Measurements from ENCODE around the gene SAPCD2.
A peak's percentile ranks its signal among the peaks of the same experiment; 100 is the strongest.
"Not testable (repeated sequence)": the region's sequence is repeated elsewhere in the genome, so short reads cannot be mapped to it uniquely, and the experiment has no call there.

Gene SAPCD2

GRCh38 chr9:137070201-137070905, at the start of gene SAPCD2:
Gene SAPCD2 (minus strand): TSS chr9:137070557. CDS start chr9:137070460, 97 bp downstream.
- peak; percentile 81 for DNase-seq

DNA sequence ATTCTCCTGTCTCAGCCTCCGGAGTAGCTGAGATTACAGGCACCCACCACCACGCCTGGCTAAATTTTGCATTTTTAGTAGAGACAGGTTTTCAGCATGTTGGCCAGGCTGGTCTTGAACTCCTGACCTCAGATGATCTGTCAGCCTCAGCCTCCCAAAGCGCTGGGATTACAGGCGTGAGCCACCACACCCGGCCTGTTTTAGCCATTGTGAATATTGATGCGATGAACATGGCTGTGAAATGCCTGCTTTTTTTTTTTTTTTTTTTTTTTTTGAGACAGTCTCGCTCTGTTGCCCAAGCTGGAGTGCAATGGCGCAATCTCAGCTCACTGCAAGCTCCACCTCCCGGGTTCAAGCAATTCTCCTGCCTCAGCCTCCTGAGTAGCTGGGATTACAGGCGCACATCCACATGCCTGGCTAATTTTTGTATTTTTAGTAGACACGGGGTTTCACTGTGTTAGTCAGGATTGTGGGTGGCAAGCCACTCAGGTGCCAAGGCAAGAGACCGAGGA, 47.8 kb upstream of the SAPCD2 start:
- not testable (repeated sequence) for DNase-seq

DNA sequence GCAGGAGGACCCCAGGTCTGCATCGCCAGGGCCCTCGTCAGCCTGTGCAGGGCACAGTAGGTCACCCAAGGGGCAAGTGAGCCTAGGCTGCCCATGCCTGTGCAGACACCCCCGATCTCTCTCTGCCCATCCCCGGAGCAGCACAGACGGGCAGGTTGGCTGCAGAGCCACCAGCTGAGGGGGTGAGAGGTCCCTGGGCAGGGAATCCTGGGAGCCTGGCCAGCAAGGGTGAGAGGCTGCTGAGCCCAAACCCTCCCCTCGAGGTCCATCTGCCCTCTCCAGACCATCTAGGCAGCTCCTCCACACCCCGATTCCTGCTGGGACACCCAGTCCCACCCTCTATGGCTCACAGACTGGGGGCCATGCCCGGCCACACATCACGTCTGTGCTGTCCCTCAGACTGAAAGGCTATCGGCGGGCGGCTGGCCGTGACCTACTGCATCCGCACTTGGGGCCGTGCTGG, 46.9 kb upstream of the SAPCD2 start:
- DNase-seq, result no peak

GRCh38 chr9:137116728-137117127, 46.4 kb upstream of the SAPCD2 start:
- DNase-seq, result no peak

- no peak for DNase-seq
These were observed 45.7 kb upstream of the SAPCD2 start for GRCh38 chr9:137116027-137116507.

DNA sequence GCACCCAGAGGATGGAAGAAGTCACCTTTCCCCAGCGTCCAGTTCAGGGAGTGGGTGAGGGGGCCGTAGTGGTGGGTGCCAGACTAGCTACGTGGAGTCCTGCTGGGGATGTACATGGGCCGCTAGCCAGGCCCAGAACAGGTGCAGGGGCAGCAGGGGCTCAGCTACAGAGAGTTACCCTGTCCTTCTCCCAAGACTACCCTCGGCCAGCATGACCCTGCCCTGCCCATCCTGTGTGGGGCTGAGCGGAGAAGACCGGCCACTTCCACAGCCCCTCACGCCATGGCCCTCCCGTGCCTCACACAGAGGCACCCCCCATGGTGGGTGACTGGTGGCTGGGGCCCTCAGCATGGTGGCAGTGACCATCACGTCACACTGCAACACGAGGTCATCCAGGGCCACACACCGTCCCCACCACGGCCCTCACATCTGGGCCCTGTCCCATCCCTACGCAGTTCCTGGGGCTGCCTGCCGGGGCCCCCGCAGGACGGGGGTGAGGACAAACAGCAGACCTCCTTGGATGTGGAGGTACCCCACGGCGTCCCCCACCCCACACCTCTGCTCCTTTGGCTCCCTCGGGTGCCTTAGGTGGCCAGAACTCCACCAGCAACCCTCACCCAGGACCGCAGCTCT, 45.2 kb upstream of the SAPCD2 start:
- no peak for DNase-seq

DNA sequence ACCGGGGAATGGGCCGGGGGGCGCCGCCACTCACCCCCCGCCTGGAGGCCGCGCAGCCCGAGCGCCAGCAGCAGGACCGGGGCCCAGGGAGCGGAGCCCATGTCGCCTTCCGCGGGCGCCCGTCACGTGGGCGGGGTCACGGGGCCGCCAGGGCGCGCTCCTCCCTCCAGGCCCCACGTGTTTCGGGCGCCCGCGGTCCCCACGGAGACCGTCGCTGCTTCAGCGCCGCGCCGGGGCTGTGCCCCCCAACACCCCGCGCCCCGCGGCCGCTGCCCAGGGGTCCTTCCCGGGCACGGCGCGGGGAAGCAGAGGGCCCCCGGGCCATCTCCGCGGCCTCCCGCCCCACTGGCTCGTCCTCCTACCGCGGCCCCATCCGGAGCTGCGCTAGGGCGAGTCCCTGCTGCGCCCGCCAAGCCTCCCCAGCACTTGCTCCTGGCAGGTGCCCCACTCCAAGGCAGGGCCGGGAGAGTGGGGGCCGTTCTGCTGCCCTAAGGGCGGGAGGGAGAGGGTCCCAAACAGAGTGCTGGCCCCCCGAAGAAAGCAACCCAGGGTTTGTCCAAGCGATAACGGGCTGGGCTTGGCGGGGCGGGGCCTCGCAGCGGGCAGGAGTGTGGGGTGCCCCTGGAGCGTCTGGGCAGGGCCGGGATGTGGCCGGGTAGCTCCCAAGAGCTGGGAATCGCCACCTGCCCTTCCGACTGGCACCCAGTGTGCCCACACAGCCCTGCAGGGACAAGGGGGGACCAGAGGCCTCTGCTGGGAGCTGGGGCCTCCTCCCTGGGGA, 44.4 kb upstream of the SAPCD2 start, which contains the start of gene DPP7:
Gene DPP7, minus strand, starts transcription at position 121 of the 781 bp plus-strand sequence. Its CDS starts 20 bp downstream, at position 101.
- peak; percentile 26 for DNase-seq

GRCh38 chr9:137114220-137114612, 43.9 kb upstream of the SAPCD2 start:
- DNase-seq, result no peak

DNA sequence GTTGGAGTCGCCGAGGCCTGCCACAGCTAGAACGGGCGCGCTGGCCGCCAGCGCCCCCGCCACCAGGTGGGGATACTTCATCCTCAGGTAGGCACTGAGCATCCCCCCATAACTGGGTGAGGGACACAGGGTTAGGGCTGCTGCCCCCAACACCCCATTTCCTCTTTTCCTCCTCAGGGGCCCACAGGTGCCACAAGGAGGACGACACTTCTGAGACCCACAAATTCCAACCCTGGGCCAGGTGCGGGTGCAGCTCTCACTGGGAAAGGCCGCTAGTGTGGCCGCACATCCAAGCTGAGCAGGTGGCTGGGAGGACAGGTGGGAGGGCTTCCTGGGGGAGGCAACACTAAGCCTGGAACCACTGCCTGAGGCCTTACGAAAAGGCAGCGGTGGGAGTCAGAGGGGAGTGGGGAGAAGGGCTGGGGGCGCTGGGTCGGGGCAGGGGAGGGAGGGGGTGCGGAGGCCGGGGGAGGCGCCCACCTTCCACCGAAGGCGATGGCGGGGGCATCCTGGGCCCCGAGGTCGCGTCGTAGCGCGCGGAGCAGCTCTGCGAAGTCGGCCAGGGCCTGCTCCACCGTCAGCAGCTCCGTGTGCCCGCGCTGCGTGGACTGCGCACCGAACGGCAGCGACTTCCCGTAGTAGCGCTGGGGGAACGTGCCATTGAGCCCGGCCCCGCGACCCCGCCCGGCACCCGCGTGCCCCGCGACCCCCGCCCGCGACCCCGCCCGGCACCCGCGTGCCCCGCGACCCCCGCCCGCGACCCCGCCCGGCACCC, 43.2 kb upstream of the SAPCD2 start:
- DNase-seq, result no peak

DNA sequence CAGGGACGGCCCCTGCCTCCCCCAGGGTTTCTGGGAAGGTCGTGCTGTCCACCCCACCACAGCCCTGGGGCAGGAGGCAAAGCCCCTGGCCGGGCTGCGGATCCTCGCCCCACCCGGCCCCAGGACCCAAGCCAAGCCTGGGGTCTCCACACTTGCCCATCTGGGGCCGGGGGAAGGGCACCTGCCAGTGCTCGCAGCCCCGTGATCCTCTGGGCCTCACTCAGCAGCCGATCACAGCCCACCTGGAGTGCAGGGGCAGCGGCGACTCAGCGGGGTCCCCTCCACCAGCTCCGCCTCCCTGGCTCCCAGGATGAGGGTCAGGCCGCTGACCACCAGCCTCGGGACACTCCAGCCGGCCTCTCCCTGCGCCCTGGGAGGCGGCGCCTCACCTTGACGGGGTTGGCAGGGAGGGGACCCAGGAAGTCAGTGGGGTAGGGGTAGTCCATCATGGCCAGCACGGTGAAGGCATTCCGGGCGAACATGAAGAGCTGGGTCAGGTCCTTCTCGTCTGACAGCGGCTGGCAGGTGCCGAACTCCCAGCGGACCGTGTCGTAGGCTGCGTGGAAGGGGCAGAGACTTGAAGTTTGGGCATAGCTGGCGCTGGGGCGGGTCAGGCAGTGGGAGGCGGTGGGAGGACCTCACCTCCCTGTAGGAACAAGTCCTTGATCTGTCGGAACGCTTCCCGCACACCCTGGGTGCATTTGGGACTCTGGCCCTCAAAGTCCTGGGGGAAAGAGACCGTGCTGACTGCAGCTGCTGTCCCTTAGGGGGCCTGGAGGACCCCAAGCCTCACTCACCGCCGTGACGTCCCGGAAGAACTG, 42.4 kb upstream of the SAPCD2 start:
- DNase-seq, result no peak

GRCh38 chr9:137111788-137112563, 41.6 kb upstream of the SAPCD2 start:
- DNase-seq, result no peak

DNA sequence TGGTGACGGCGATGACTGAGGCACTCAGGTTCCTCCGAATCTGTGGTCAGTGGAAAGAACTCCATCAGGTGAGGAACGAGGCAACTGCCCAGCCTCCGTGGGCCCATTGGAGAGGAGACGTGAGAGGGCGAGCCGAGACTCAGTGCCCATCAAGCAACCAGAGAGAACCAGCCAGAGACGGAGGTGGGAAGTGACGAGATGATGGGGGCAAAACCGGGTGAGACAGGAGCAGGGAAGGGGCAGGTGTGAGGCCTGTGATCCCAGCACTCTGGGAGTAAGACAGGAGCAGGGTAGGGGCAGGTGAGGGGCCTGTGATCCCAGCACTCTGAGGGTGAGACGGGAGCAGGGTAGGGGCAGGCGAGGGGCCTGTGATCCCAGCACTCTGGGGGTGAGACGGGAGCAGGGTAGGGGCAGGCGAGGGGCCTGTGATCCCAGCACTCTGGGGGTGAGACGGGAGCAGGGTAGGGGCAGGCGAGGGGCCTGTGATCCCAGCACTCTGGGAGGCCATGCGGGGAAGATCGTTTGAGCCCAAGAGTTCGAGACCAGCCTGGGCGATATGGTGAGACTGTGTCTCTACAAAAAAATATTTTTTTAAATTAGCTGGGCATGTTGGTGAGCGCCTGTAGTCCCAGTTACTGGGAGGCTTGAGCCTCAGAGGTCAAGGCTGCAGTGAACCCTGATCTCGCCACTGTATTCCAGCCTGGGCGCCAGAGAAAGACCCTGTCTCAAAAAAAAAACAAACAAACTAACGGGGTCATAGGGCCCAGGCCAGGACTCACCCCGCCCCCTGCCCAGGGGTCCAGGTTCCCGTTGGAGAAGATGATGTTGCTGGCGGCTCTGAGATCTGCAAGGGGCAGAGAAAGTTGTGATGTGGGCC, 40.8 kb upstream of the SAPCD2 start:
- no peak for DNase-seq

GRCh38 chr9:137110147-137110910, 40.0 kb upstream of the SAPCD2 start:
- DNase-seq, result no peak

- no peak for DNase-seq
These were observed 39.1 kb upstream of the SAPCD2 start for GRCh38 chr9:137109250-137110146.

- DNase-seq, result no peak
These were observed 38.4 kb upstream of the SAPCD2 start for GRCh38 chr9:137108608-137109249.

- DNase-seq, result no peak
These were observed 37.6 kb upstream of the SAPCD2 start for GRCh38 chr9:137107982-137108381.

- no peak for DNase-seq
These were observed 37.1 kb upstream of the SAPCD2 start for GRCh38 chr9:137107312-137107921.

All from NCI-H226 (cell line).